NCI-H1694 (cell line): ENCODE measurements around the gene PPP1CC.
"Not testable (repeated sequence)": the region's sequence is repeated elsewhere in the genome, so short reads cannot be mapped to it uniquely, and the experiment has no call there.

Experiments
- DNase-seq: peaks from one replicate; lab custom pipeline; 2025; lab: John Stamatoyannopoulos, UW

The PPP1CC gene

DNA sequence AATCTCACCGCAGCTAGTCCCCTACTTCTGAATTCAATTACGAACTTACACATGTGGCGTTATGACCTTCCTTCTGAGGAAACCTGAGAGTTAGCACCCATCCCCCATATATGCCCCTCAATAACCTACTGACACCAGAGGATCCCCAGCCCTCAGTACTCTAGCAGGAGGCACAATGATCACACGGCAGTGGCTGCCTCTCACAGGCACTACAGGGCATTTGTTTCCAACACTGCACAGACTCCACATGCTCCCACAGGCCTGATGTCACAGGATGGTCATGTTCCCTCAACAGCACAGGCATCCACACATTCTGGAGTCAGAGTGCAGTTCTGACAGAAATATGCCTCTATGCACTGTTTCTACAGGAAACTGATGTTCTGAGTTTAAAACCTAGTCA lies 17.4 kb downstream of the PPP1CC start:
- DNase-seq, result no peak

DNA sequence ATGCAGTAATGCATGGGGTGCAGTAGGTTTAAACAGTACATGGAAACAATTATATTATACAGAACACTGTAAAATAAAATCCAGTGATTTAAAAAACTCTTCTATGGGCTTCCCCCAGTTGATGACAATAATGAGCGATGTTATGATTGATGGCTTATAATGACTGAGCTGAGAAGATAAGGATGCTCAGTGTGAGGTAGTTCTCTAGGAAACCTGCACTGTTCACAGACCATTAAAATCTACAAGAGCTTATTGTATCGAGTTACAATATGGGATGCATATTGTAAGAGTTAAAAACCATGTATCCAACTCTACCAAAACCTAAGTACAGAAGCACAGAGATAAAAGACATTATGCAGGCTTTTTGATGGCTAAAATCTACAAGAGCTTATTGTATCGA lies 19.8 kb downstream of the PPP1CC start:
- not testable (repeated sequence) for DNase-seq

DNA sequence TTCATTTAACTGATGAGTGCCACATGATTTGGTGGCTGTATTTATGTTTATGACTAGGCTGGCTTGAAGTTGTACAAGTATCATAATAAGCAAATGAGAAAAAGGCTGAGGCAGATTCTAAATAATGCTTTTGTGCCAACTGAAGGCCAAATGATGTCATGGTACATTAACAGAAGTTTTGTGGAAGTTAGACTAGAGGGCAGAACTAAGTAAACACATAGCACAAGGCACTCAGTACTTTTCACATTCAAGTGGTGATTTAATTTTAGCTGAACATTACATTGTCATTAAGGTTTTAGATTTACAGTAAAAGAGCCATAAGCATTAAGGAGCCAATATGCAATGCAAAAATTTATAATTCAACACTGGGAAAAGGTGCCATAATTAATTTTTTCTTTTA lies 21.1 kb downstream of the PPP1CC start:
- DNase-seq, result no peak

DNA sequence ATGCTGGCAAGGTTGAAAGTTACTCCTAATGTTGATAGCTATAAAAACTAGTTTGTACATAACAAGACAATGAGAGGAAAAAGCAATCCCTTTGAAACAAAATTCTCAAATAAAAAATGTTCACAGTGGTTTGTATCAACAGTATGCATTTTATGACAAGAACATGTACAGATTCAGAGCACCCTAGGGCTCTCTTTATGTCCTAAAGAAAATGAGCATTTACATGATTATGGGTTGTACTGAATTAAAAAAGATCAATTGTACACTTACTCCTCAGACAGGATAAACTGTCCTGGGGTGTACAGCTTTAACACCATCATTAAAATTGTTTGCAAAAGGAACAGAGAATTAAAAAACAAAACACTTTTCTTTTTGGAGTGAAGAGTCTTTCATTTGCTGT lies 22.2 kb downstream of the PPP1CC start:
- DNase-seq, result no peak

DNA sequence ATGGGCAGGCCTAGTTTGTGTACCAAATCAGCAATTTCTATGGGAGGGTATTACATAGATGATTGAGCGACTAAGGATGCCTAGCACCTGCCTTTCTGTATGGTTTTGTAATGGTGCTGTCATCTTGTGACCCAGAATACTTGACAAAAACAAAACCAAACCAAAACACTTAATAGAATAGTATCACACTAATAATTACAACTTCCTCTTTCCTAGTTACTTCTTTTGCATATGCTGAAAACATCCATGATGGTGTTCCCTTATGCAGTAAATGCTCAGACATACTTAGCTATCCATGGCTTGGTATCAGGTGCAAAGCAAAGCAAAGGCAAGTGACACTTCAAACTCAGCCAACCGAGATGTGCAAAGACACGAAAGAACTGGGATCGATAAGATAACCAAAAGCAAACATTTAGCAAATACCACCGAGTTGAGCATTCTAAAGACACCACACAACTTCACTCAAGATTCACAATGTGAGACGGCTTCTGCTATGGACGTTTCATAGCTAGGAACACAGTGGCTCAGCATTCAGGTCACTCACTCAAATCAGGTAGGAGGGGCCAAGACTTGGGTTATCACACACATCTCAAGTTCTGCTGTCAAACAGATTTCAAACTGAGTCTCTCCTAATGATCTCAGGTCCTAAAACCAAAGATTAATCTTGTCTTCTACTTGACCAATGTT lies 24.3 kb downstream of the PPP1CC start:
- DNase-seq, result no peak

DNA sequence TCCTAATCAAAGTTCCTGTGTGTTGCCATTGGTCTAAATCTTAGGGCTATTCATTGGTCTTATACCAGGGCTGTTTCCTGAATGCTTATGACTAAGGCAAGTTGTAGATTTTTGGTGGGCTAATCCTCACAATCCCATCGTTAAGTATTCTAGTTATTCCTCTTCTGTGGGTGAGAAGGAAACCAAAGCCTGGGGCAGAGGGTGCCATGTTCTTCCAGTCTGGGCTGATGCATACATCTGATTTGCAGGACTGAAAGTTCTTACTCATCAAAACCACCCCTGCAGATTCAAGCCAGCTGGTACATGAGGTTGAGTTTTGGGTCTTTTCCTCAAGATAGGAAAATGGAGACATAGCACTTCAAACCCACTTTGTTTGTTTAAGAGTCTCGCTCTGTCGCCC lies 25.7 kb downstream of the PPP1CC start:
- no peak for DNase-seq

DNA sequence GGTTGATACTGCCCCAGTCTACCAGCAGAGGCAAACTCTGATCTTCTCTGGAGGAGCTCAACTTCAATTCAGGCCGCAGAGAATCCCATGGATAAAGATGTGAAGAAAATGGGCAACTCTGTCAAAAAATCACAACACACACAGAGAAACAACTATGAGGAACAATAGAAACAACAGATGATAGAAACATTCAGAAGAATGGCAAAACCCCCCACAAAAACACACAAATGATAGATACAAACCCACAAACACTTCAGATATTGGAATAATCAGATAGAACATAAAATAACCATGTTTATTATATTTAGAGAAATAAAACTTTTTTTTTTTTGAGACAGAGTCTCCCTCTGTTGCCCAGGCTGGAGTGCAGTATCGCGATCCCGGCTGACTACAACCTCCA lies 33.8 kb downstream of the PPP1CC start:
- DNase-seq, result no peak

DNA sequence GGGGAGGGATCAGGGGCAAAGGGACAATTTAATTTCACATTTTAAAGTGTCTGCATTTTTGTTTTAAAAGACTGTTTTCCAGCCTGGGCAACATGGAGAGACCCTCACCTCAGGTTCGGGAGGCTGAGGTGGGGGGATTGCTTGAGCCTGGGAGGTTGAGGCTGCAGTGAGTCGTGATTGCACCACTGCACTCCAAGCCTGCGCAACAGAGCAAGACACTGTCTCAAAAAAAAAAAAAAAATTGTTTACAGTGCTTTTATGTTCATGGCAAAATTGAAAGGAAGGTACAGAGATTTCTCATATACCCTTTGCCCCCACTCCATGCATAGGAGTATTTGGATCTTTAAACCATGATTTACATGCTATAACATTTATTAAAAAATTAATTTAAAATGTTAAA lies 37.4 kb downstream of the PPP1CC start:
- DNase-seq, result no peak

DNA sequence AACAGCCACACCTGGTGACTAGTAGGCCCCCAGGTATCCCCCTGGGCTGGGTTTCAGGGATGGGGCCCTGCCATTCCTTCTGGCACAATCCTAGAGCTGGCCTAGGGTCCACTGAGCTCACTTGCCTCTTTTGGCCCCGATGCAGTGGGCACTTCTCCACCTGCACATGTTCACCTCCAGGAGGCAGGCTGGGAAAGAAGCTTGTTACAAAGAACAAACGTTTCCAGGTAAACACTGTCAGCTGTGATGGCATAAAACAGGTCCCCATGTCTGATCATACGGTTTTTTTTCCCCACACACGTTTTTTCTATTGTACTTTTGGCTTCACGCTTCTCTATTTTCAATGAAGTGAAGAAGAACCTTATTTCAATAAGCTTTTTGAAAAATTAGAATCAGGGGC lies 37.9 kb downstream of the PPP1CC start:
- no peak for DNase-seq

DNA sequence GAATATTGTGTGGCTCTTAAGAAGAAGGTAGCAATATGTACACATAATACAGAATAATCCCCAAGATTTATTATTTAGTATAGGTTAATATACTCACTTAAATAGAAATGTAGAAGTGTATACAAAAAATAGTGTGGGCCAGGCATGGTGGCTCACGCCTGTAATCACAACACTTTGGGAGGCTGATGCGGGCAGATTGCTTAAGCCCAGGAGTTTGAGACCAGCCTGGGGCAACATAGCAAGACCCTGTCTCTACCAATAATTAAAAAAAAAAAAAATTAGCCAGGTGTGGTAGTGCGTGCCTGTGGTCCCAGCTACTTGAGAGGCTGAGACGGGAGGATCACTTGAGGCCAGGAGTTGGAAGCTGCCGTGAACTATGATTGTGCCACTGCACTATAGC lies 38.5 kb downstream of the PPP1CC start:
- no peak for DNase-seq

DNA sequence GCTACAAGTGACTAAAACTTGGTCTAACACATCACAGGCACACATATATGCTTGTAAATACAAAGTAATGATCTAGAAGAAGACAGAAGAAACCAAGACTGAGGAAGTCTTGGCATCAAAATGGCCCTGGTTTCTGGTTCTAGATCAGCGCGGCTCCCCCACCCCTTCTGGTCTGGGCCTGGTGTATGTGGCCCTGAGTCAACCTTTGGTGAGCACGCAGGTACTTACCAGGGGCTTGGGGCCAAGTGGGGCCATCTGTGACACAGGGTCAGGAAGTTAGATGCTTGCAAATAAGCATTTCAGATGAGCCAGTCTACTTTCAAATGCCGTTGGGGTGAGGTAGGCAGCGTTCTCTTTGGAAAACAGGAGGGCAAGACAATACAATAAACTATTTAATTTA lies 40.6 kb downstream of the PPP1CC start:
- no peak for DNase-seq

DNA sequence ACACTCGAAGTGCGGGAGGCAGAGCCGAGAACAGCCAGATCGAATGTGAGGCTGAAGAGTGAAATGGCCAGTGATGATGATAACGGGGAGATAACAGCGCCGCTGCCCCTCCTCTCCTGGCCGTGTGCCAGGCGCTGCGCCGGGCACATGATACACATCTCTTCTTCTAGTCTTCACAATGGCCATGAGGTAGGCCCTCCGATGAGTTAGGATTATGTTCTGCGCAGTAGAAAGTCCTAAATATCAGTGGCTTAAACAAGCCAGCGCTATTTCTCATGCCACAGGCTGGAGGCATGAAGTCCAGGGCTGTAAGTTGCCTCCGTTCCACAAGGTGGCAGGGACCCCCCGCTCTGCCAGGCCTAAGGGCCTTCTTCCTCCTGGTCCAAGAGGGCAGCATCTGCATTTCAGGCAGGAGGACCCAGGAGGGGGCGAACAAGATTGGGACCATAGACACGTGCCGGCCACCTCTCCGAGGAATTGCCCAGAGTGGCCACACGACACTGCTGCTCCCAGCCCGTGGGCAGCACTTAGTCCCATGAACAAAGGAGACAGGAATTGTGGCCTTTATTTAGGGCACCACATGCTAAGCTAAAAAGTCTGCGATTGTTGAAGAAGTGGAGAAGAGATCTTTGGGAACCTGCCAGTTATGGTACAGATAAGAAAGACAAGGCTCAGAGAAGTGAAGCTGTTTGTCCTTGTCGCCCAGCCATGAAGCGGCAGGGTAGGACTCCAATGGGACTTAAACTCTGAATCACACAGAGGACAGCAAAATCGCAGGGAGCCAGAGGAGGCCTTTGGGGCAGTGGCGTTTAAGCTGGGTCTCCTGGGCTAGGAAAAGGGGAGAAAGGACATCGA lies 42.9 kb downstream of the PPP1CC start:
- DNase-seq, result no peak

DNA sequence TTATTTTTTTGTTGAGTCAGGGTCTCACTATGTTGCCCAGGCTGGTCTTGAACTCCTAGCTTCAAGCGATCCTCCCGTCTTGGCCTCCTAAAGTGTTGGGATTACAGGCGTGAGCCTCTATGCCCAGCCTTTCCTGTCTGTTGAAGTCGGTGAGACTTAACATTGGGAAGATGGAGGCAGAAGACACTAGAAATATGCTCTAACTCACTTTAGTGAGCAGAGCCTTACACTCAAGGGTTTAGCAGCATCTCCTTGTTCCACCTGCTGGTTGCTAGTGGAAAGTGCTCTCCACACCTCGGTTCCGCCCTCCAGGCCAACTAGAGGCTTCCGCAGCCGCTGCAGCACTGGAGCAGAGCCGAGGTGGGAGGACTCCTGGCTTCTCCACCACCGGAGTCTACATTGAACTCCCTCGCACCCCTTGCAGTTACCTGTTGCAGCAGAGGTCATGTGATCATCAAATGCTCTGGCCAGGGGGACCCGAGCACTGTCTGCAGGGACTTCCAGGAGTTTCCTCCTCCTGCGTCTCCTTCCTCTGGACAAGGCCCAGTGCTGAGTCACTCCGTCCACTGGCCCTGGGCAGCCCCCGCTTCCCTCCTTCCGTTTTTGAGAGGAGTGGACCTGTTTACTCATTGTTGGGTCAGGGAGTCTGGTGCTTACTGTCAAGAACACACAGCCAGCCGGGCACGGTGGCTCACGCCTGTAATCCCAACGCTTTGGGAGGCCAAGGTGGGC lies 44.4 kb downstream of the PPP1CC start:
- peak; percentile 37 for DNase-seq

DNA sequence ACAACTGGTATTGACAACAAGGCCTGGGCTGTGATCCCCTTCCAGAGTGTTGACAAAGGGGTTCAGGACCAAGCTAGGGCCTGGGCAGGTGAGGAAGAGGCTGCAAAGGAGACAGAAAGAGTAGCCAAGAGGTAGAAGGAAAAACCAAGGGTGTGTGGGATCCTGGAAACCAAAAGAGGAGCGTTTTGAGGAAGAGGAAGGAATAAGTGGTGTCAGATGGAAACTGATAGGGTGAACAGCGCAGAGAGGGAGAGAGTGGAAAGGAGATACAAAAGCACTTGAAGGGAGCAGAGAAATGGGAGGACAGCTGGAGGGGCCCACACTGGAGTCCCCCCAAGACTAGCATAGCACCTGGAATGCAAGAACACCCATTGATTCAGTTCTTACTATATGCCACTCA lies 45.5 kb downstream of the PPP1CC start:
- no peak for DNase-seq

DNA sequence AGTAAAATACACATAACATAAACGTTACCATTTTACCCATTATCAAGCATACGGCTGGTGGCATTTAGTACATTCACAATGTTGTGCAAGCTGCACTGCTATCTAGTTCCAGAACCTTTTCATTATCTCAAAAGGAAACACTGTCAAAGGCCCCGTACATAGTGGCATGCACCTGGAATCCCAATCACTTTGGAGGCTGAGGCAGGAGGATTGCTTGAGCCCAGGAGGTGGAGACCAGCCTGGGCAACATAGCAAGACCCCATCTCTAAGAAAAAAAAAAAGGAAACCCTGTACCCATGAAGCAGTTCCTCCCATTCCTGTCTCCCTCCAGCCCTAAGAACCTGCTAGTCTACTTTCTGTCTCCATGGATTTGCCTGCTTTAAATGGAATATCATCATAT lies 46.4 kb downstream of the PPP1CC start:
- DNase-seq, result no peak

DNA sequence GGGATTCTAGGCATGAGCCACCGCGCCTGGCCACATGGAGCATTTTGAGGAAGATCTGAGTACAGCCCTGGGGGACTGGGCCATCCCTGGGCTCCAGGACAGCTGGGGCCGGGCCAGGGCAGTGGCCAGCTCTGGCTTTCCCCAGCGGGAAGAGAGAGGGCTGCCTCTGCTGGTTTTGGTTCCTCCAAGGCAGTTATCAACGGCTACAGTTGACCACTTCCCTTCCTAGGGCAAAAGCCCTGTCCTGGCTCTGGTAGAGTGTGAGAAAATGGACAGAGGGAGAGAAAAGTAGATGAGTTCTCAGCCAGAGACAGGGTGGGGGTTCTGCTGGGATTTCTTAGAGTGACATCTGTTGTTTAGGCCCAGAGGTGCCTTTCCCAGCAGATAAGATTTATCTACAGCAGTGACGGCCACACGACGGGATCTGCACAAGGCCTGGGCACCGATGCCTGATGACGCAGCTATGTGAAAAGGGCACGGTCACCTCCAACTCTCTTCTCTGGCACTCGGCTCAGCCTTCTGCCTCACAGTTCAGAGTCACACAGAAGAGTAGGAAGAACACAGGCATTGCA lies 48.3 kb downstream of the PPP1CC start:
- DNase-seq, result no peak

DNA sequence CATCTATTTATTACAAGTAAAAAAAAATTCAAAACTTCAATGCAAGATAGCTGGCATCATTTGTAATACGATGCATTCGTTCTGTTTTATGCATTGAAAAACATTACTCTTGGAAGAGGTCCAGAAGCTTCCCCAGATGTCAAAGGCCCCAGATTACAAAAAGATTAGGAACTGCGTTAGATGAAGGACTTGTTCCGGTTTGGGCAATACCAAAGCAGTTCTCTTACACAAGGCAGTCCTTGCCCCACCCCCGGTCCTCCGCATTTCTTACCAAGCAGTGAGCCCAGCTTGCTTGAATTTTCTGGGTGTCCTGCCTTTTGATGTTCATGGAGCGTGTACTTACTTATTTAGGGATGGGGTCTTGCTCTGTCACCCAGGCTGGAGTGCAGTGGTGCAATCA lies 49.0 kb downstream of the PPP1CC start:
- DNase-seq, result no peak

DNA sequence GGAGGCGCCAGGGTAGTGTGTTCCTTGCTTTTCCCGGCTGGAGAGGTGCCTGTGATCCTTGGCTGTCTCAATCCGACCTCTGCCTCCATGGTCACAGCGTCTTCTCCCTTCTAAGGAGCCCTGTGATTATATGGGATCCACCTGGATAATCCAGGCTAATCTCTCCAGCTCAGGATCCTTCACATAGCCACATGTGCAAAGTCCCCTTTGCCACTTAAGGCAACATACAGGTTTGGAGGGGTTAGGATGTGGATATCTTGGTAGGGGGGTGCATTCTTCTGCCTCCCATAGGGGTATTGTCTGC lies 52.6 kb downstream of the PPP1CC start:
- no peak for DNase-seq

DNA sequence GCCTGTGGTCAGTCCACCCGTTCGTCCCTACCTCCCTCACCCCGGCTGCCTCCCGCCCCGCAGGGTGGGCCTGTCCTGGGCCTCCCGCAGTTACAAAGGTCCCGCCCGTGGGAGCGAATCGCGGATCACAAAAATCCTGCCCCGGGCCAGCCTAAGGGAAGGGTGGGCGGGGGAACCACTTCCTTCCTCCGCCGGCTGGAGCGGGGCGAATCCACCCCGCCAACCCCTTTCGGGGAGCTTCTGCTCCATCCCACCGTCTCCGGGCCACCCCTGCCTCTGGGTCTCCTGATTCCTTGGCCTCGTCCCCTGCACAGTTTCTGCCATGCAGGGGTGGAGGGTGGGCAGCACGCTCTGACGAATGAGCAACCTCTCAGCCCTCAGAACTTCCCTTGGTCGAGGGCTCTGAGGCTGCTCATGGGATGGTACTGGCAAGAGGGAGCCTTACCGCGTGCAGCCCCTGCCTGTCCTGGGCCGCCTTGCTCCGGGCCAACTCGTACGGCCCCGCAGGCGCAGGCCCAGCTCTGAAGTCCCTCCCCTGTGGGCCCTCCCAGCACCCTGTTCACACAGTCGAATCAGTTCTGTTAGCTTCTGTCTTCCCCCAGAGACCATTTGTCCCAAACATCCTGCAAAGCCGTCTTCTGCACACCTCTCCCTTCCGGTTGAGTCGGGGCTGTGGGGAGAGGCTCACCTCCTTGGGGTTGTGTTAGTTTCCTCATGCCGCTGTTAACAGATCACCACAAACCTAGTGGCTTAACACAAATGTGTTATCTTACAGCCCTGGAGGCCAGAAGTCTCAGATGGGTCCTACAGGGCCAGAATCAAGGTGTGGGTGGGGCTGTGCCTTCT lies 53.2 kb downstream of the PPP1CC start:
- DNase-seq, result no peak

DNA sequence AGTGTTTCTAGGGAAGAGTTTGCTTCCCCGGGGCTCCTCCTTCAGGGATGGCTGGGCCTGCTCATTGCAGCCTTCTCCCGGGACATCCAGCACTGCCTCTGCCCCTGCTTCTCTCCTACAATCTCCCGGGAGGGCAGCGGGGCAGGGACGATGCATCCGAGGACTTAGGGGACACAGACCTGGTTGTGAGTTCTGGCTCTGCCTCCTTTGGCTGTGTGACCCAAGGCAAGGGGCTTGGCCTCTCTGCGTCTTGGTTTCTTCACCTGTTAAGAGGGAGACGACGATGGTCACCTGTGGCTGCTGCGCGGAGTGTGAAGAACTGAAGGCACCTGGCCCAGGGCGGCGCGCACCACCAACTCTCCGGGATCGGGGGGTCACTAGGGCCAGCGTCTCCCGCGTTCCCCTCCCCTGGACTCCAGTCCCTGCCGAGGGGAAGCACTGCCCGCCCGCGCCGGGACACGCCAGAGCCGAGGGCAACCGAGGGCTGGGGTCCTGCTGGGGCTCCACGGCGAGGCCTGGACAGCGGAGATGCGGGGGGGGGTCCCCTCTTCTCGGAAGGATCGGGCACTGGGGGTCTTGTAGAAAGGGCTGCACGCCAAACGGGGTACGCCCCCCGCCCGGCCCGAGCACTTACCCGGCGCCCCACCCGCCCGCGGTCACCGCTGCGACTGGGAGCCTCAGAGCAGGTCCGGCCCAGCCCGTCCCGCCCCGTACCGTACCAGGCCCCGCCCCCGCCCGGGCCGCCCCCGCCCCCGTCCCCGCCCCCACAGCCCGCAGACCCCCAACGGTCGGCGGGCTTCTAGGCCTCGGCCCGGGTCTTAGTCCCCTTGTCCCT lies 54.0 kb downstream of the PPP1CC start, which contains the start of gene HVCN1:
HVCN1 (minus strand) TSS at position 670 of the 835 bp plus-strand sequence. CDS start 5,870 bp downstream, outside the sequence.
- no peak for DNase-seq
